ENCODE data around the gene ETV4. TPM values are rescaled to one million over a fixed set of nuclear protein-coding genes. Genes with fewer than 3 reads are reported as not detected.
A peak's percentile ranks its signal among the peaks of the same experiment; 100 is the strongest.

Gene ETV4
- total RNA-seq, 2 donors from 2014 or later = 1.4 to 9.0 TPM

- Histone ChIP-seq H3K27ac (no peak overlapping the region), H3K4me1 (peaks cover 7% of the 10 kb centered on the region), H3K9ac (ENCODE audit: low read depth in 2 of 2, low read length in 2 of 2) (no peak overlapping the region), H3K27me3 (peaks cover 7% of the 10 kb centered on the region), H3K4me3 (no peak overlapping the region), H3K9me3 (no peaks in the 10 kb centered on the region), H3K36me3 (no peaks in the 10 kb centered on the region)
- DNase-seq = peak; percentile 56
- intact Hi-C loops (cut with DNase I) = no loop called here
- TF ChIP-seq CTCF (IDR thresholded peaks at IDR 0.05) = no peak
Observed at GRCh38 chr17:43552229-43552837, 6.2 kb upstream of the ETV4 start.

GRCh38 chr17:43550754-43551153, 4.6 kb upstream of the ETV4 start:
- no peaks in the 10 kb centered on the region for H3K36me3 ChIP-seq
- no peak overlapping the region for H3K4me3 ChIP-seq
- no peak for DNase-seq
- intact Hi-C loops (cut with DNase I) = no loop called here
- H3K4me1 ChIP-seq = peaks cover 13% of the 10 kb centered on the region
- no peak overlapping the region for H3K27ac ChIP-seq
- no peak for TF ChIP-seq CTCF (IDR thresholded peaks at IDR 0.05)
- no peak overlapping the region for H3K9ac ChIP-seq (ENCODE audit: low read depth in 2 of 2, low read length in 2 of 2)
- no peaks in the 10 kb centered on the region for H3K9me3 ChIP-seq
- H3K27me3 ChIP-seq = peaks cover 10% of the 10 kb centered on the region

GRCh38 chr17:43549496-43549895, 3.4 kb upstream of the ETV4 start:
- no peak for DNase-seq
- Histone ChIP-seq H3K9ac (ENCODE audit: low read depth in 2 of 2, low read length in 2 of 2) (no peak overlapping the region), H3K4me3 (no peak overlapping the region), H3K27ac (no peak overlapping the region), H3K36me3 (no peaks in the 10 kb centered on the region), H3K4me1 (peaks cover 13% of the 10 kb centered on the region), H3K9me3 (no peaks in the 10 kb centered on the region), H3K27me3 (peaks cover 10% of the 10 kb centered on the region)
- no peak for TF ChIP-seq CTCF (IDR thresholded peaks at IDR 0.05)
- intact Hi-C loops (cut with DNase I) = no loop called here

GRCh38 chr17:43548689-43549379, 2.7 kb upstream of the ETV4 start:
- H3K4me3 ChIP-seq = no peak overlapping the region
- H3K27me3 ChIP-seq = peaks cover 10% of the 10 kb centered on the region
- no peaks in the 10 kb centered on the region for H3K36me3 ChIP-seq
- no peaks in the 10 kb centered on the region for H3K9me3 ChIP-seq
- H3K9ac ChIP-seq (ENCODE audit: low read depth in 2 of 2, low read length in 2 of 2) = no peak overlapping the region
- intact Hi-C loops (cut with DNase I) = no loop called here
- H3K27ac ChIP-seq = no peak overlapping the region
- peaks cover 12% of the 10 kb centered on the region for H3K4me1 ChIP-seq
- TF ChIP-seq CTCF (IDR thresholded peaks at IDR 0.05) = no peak
- no peak for DNase-seq

GRCh38 chr17:43547659-43548256, 1.6 kb upstream of the ETV4 start:
- Histone ChIP-seq H3K27ac (no peak overlapping the region), H3K27me3 (peaks cover 10% of the 10 kb centered on the region), H3K9me3 (no peaks in the 10 kb centered on the region), H3K4me3 (no peak overlapping the region), H3K36me3 (no peaks in the 10 kb centered on the region), H3K4me1 (peaks cover 9% of the 10 kb centered on the region), H3K9ac (ENCODE audit: low read depth in 2 of 2, low read length in 2 of 2) (no peak overlapping the region)
- DNase-seq = no peak
- no peak for TF ChIP-seq CTCF (IDR thresholded peaks at IDR 0.05)
- intact Hi-C loops (cut with DNase I) = no loop called here
